ENCODE measurements around the gene HES3. TPM values are rescaled to one million over a fixed set of nuclear protein-coding genes. Genes with fewer than 3 reads are reported as not detected.

HES3 gene
- total and polyA plus RNA-seq, 2 of the 4 experiments (the other 2 are of a cell fraction) = not detected

- no peak overlapping the region for H3K27ac ChIP-seq (ENCODE audit: insufficient read depth, low read length)
- in situ Hi-C loops (cut with MboI; ENCODE audit: low sequenced_read_pairs) (no loop called here), dilution Hi-C loops (cut with HindIII; ENCODE audit: low sequenced_read_pairs, unreplicated experiment) (no loop called here), intact Hi-C loops (cut with micrococcal nuclease) (no loop called here)
- H3K9me3 ChIP-seq (ENCODE audit: control insufficient read depth, insufficient read depth, low read length) = no peaks in the 10 kb centered on the region
- WGBS, 2 experiments (ENCODE audit: extremely low coverage in 2 of 2, insufficient read length in 1 of 2) = 20% methylated on average over 1 of the region's 7 CpGs; no CpG with 5 or more reads in 1 of the 2 experiments
- no peak overlapping the region for H2BK20ac ChIP-seq (ENCODE audit: low read depth, low read length)
- no peak overlapping the region for H2BK120ac ChIP-seq (ENCODE audit: low read depth, low read length)
- no peak overlapping the region for H3K56ac ChIP-seq (ENCODE audit: extremely low read depth, insufficient read depth, low read length)
- no peak overlapping the region for H4K5ac ChIP-seq (ENCODE audit: low read depth, low read length)
- no peak overlapping the region for H3K23ac ChIP-seq (ENCODE audit: low read depth, low read length)
- no peak overlapping the region for H2AK9ac ChIP-seq (replicated peaks; ENCODE audit: low read depth, low read length, poor library complexity)
- POLR2A ChIA-PET (ENCODE audit: unreplicated experiment) = no interaction called here
- no peak overlapping the region for H2BK15ac ChIP-seq (ENCODE audit: low read depth, low read length)
- H4K20me1 ChIP-seq (ENCODE audit: insufficient read depth, low read length) = 0 out of 2 replicates have a peak, but pooled peaks cover 4% of the 10 kb centered on the region
- H3K27me3 ChIP-seq (ENCODE audit: control insufficient read depth, insufficient read depth, low read length) = peaks cover 48% of the 10 kb centered on the region
- DNase-seq (no peak), ATAC-seq (ENCODE audit: low read depth) (no peak)
- CTCF ChIA-PET = no interaction called here
- no peaks in the 10 kb centered on the region; the same call in 1 of the 2 replicates for H3K9me1 ChIP-seq (ENCODE audit: insufficient read depth, low read length)
- TF ChIP-seq RCOR1 (IDR thresholded peaks at IDR 0.05; ENCODE audit: insufficient replicate concordance, low read length) (no peak), ELK1 (IDR thresholded peaks at IDR 0.05; ENCODE audit: borderline replicate concordance, low read depth, low read length) (no peak), RAD21 (IDR thresholded peaks at IDR 0.05; ENCODE audit: low read length) (no peak), CHD1 (IDR thresholded peaks at IDR 0.05; ENCODE audit: low read depth, low read length) (no peak), CTCF (conservative IDR thresholded peaks at IDR 0.05; ENCODE audit: low read depth, low read length) (no peak), MXI1 (IDR thresholded peaks at IDR 0.05; ENCODE audit: borderline replicate concordance, low read depth, low read length) (no peak), NFE2L2 (IDR thresholded peaks at IDR 0.05; ENCODE audit: low read depth, low read length) (no peak), CEBPB (IDR thresholded peaks at IDR 0.05; ENCODE audit: low read depth, low read length) (no peak), POLR2A (IDR thresholded peaks at IDR 0.05; ENCODE audit: low read depth, low read length) (no peak)
- TF ChIP-seq, protein P1, sequence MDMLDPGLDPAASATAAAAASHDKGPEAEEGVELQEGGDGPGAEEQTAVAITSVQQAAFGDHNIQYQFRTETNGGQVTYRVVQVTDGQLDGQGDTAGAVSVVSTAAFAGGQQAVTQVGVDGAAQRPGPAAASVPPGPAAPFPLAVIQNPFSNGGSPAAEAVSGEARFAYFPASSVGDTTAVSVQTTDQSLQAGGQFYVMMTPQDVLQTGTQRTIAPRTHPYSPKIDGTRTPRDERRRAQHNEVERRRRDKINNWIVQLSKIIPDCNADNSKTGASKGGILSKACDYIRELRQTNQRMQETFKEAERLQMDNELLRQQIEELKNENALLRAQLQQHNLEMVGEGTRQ (IDR thresholded peaks at IDR 0.05; ENCODE audit: low read depth, low read length) = no peak
- BruUV-seq (replicated peaks) = no TSS peak
- H4K8ac ChIP-seq (ENCODE audit: low read depth in 2 of 2, low read length in 2 of 2) = no peak overlapping the region
- H3K79me1 ChIP-seq (ENCODE audit: low read depth in 1 of 2, low read length in 2 of 2) = peaks cover 8 to 11% of the 10 kb centered on the region in 2 experiments
- H3K9ac ChIP-seq (ENCODE audit: low read depth, low read length) = no peak overlapping the region
- no peak overlapping the region for H2BK5ac ChIP-seq (ENCODE audit: low read depth, low read length, poor library complexity, severe bottlenecking)
- H2AK5ac ChIP-seq (ENCODE audit: low read depth, low read length) = no peak overlapping the region
- H3K18ac ChIP-seq (ENCODE audit: low read depth, low read length) = no peak overlapping the region
- H4K91ac ChIP-seq (ENCODE audit: insufficient read depth, low read depth, low read length) = no peak overlapping the region
- no peak overlapping the region for H3K14ac ChIP-seq (replicated peaks; ENCODE audit: low read depth, low read length)
- no peak overlapping the region for H3K4ac ChIP-seq (ENCODE audit: low read depth, low read length)
- no peak overlapping the region for H2AFZ ChIP-seq (replicated peaks; ENCODE audit: low read length, poor library complexity)
- no peaks in the 10 kb centered on the region for H3K36me3 ChIP-seq (ENCODE audit: control insufficient read depth, insufficient read depth, low read length)
- H3K4me1 ChIP-seq (ENCODE audit: control insufficient read depth, insufficient read depth, low read length) = peaks cover 4% of the 10 kb centered on the region; the same call in 1 of the 2 replicates
- no peak overlapping the region for H3K4me3 ChIP-seq (ENCODE audit: insufficient read depth, low read depth, low read length)
- H3K4me2 ChIP-seq (ENCODE audit: low read depth, low read length) = no peak overlapping the region
Measured at GRCh38 chr1:6239213-6239752, 4.7 kb upstream of the HES3 start.

Data from IMR-90 (cell line).